K562 (cell line): Measurements from ENCODE around the gene C1QTNF6. TPM values are rescaled to one million over a fixed set of nuclear protein-coding genes. Genes with fewer than 3 reads are reported as not detected.
A peak's percentile ranks its signal among the peaks of the same experiment; 100 is the strongest.

Source experiments
- ATAC-seq: fragments of 200-7000 bp; cut with Tn5 transposase; 3 replicates; pipeline ENCODE4 v1.9.1; 2020; ENCODE audit warnings: moderate library complexity
- BruUV-seq: library from RNA; stranded (reverse); fragments of 400-500 nt; replicated peaks from 2 replicates; lab custom pipeline; 2021; lab: Mats Ljungman, UMichigan
- CTCF ChIA-PET: fragments of 300-600 bp; formaldehyde crosslinking; extraction: SDS; loops from one replicate; lab custom pipeline; 2021; ENCODE audit warnings: low intra/inter-chr PET ratio; lab: Yijun Ruan, JAX
- POLR2A ChIA-PET: fragments of 300-600, 350-650 bp; sonication (Branson Sonifier 250); formaldehyde crosslinking; extraction: SDS; loops from one replicate; lab custom pipeline; 2021; ENCODE audit warnings: antibody characterized with exemption, inconsistent platforms; lab: Yijun Ruan, JAX
- DNase-seq, 4 experiments: peaks; one replicate each; pipeline versions ENCODE4 v3.0.0 to v3.0.0-alpha.2; 2011 to 2018; ENCODE audit warnings: low spot score in 3 of 4, mixed read lengths in 3 of 4; ENCODE audit errors: extremely low read depth in 1 of 4
- FAIRE-seq: peaks from 2 replicates; lab custom pipeline; 2011; peaks lifted over from hg19 to GRCh38; lab: Jason Lieb, UNC
- H2AFZ ChIP-seq: 2 replicates; pipeline ENCODE4 v1.6.0; 2011; ENCODE audit warnings: low read depth, low read length, control low read depth, inconsistent platforms
- H3K27ac ChIP-seq: fragments of 200-600 bp; 3 replicates; pipeline ENCODE4 v1.8.0; 2011; ENCODE audit warnings: low read depth, mild to moderate bottlenecking, control low read depth, inconsistent platforms, low read length, moderate library complexity, mixed read lengths; ENCODE audit errors: extremely low read depth
- H3K27me3 ChIP-seq, 2 experiments: fragments of 300-600 bp in 1 of 2; 2 replicates in 1 of 2; 3 replicates in 1 of 2; pipeline versions ENCODE4 v1.6.0 to v1.8.0; 2011; ENCODE audit warnings: inconsistent platforms in 2 of 2, low read length in 2 of 2, mild to moderate bottlenecking in 1 of 2, mixed read lengths in 1 of 2, moderate library complexity in 1 of 2; ENCODE audit not compliant: control insufficient read depth in 2 of 2, insufficient read depth in 2 of 2
- H3K36me3 ChIP-seq: fragments of 300-600 bp; 3 replicates; pipeline ENCODE4 v1.8.0; 2011; ENCODE audit warnings: mild to moderate bottlenecking, low read length, inconsistent platforms; ENCODE audit not compliant: control insufficient read depth, insufficient read depth
- H3K4me1 ChIP-seq, 2 experiments: fragments of 200-600 bp in 1 of 2; replicated peaks in 1 of 2; 2 replicates in 1 of 2; 3 replicates in 1 of 2; pipeline versions ENCODE4 v1.5.1 to v1.8.0; 2011; ENCODE audit warnings: inconsistent platforms in 2 of 2, low read length in 2 of 2, mild to moderate bottlenecking in 1 of 2, mixed read lengths in 1 of 2, moderate library complexity in 1 of 2; ENCODE audit not compliant: control insufficient read depth in 2 of 2, insufficient read depth in 2 of 2
- H3K4me2 ChIP-seq: 2 replicates; pipeline ENCODE4 v1.6.1; 2011; ENCODE audit warnings: low read length, control low read depth, inconsistent platforms, mixed read lengths; ENCODE audit not compliant: insufficient read depth
- H3K4me3 ChIP-seq: fragments of 200-600 bp; sonication (generic), shearing (Covaris generic); 2 replicates; pipeline ENCODE4 v1.5.1; 2016; ENCODE audit warnings: control low read depth, inconsistent platforms
- H3K79me2 ChIP-seq: fragments of 200-600 bp; 3 replicates; pipeline ENCODE4 v1.8.0; 2011; ENCODE audit warnings: low read length, inconsistent platforms; ENCODE audit not compliant: control insufficient read depth, insufficient read depth
- H3K9ac ChIP-seq, 2 experiments: 2 replicates each; pipeline versions ENCODE4 v1.6.0 to v1.6.1; 2011; ENCODE audit warnings: low read depth in 2 of 2, low read length in 2 of 2, control low read depth in 1 of 2, inconsistent platforms in 1 of 2, mild to moderate bottlenecking in 1 of 2, mixed read lengths in 1 of 2; ENCODE audit not compliant: insufficient read depth in 1 of 2
- H3K9me1 ChIP-seq: one replicate; pipeline ENCODE4 v1.6.0; 2011; ENCODE audit warnings: inconsistent platforms, mild to moderate bottlenecking, low read length, moderate library complexity; ENCODE audit not compliant: control insufficient read depth, insufficient read depth
- H3K9me3 ChIP-seq: replicated peaks from 2 replicates; pipeline ENCODE4 v1.5.1; 2011; ENCODE audit warnings: low read depth, low read length, inconsistent platforms; ENCODE audit not compliant: control insufficient read depth, insufficient read depth
- H4K20me1 ChIP-seq: replicated peaks from 2 replicates; pipeline ENCODE4 v1.6.1; 2011; ENCODE audit warnings: low read length, inconsistent platforms, mixed read lengths; ENCODE audit not compliant: control insufficient read depth, insufficient read depth
- ARHGAP35 ChIP-seq: fragments of 450-650 bp; IDR thresholded peaks from 2 replicates; pipeline ENCODE4 v1.6.1; 2018; ENCODE audit not compliant: partially characterized antibody
- ARID2 ChIP-seq: fragments of 450-650 bp; IDR thresholded peaks from 2 replicates; pipeline ENCODE4 v1.6.1; 2017; ENCODE audit warnings: antibody characterized with exemption, mild to moderate bottlenecking
- ATF6 ChIP-seq: sonication (generic); formaldehyde crosslinking; IDR thresholded peaks from 2 replicates; pipeline ENCODE4 v1.4.0; 2020; ENCODE audit warnings: mild to moderate bottlenecking, missing genetic modification reagents
- CC2D1A ChIP-seq: fragments of 450-650 bp; IDR thresholded peaks from 2 replicates; pipeline ENCODE4 v1.6.1; 2017; ENCODE audit warnings: mild to moderate bottlenecking
- CHD1 ChIP-seq: fragments of 200-600 bp; sonication (generic); IDR thresholded peaks from one replicate; pipeline ENCODE4 v1.6.1; 2012; ENCODE audit warnings: mild to moderate bottlenecking, moderate library complexity, low read length, inconsistent platforms
- CREBBP ChIP-seq: IDR thresholded peaks from one replicate; pipeline ENCODE4 v1.6.1; 2012; ENCODE audit warnings: low read depth, mild to moderate bottlenecking, control low read depth, inconsistent platforms, low read length
- GABPB2 ChIP-seq: fragments of 250-450 bp; sonication (Bioruptor Pico); conservative IDR thresholded peaks from 2 replicates; pipeline ENCODE4 v1.5.1; 2021; ENCODE audit warnings: mild to moderate bottlenecking
- GATAD2A ChIP-seq: fragments of 450-650 bp; IDR thresholded peaks from 2 replicates; pipeline ENCODE4 v1.6.1; 2017
- HDAC8 ChIP-seq: fragments of 450-650 bp; IDR thresholded peaks from 2 replicates; pipeline ENCODE4 v1.6.1; 2016; ENCODE audit warnings: mild to moderate bottlenecking, missing genetic modification characterization, moderate library complexity, missing compliant biosample characterization
- MYC ChIP-seq, 2 experiments: fragments of 250-450 bp in 1 of 2; sonication (Bioruptor Pico) in 1 of 2; IDR thresholded peaks; 2 replicates each; pipeline versions ENCODE4 v1.5.1 to v1.6.1; 2012 to 2021; ENCODE audit warnings: low read depth in 2 of 2, borderline replicate concordance in 1 of 2, improper control_type of control experiment in 1 of 2, low read length in 1 of 2, mild to moderate bottlenecking in 1 of 2, moderate library complexity in 1 of 2
- RBM17 ChIP-seq: fragments of 200-400 bp; formaldehyde crosslinking; IDR thresholded peaks from 2 replicates; pipeline ENCODE4 v1.6.1; 2017; ENCODE audit warnings: low read depth, mild to moderate bottlenecking, low read length, borderline replicate concordance
- U2AF2 ChIP-seq: fragments of 200-400 bp; formaldehyde crosslinking; optimal IDR thresholded peaks from 2 replicates; pipeline ENCODE3; 2017; ENCODE audit warnings: low read depth, mild to moderate bottlenecking, low read length
- USF1 ChIP-seq: sonication (generic); formaldehyde crosslinking; IDR thresholded peaks from 2 replicates; pipeline ENCODE4 v1.9.0; 2022; ENCODE audit warnings: mild to moderate bottlenecking, missing genetic modification reagents
- ZNF274 ChIP-seq: IDR thresholded peaks from 2 replicates; pipeline ENCODE4 v1.6.1; 2011; ENCODE audit warnings: low read depth, mild to moderate bottlenecking, low read length, moderate library complexity, borderline replicate concordance
- ZNF583 ChIP-seq: fragments of 250-450 bp; sonication (Bioruptor Pico); IDR thresholded peaks from 2 replicates; pipeline ENCODE4 v1.4.0; 2020
- WGBS: fragments of 100-300 bp; shearing (Covaris generic); methylation state at CpG from one replicate; pipeline ENCODE4 v1.1.6; 2016; ENCODE audit warnings: low coverage, mixed read lengths; ENCODE audit not compliant: insufficient coverage; ENCODE audit errors: missing lambda C conversion rate; 5-methylcytosine and 5-hydroxymethylcytosine counted together
- in situ Hi-C: fragments of 300-500 bp; cut with MboI; formaldehyde crosslinking; loops from 4 replicates; pipeline ENCODE4 v1.15.0; 2018; ENCODE audit warnings: inconsistent platforms, mixed read lengths
- intact Hi-C: fragments of 100-400 bp; cut with micrococcal nuclease; formaldehyde crosslinking; loops from 2 replicates; pipeline ENCODE4 v1.14.2; 2022
- polyA plus RNA-seq, 8 experiments: library from polyadenylated mRNA; depleted of rRNA in 4 of 8; stranded (reverse) in 5 of 8; unstranded in 3 of 8; fragments of >200 nt; fragmentation: Nextera tagmentation in 2 of 8; fragmentation: Illumina TruSeq in 1 of 8; extraction: Ambion mirVana in 2 of 8; extraction: Trizol in 1 of 8; gene quantifications; 2 replicates each; pipeline versions ENCODE4 v1.2.1 to v1.2.3, GENCODE V29; 2011 to 2014; ENCODE audit warnings: inconsistent platforms in 1 of 8, missing spikeins in 1 of 8
- total RNA-seq, 7 experiments: library from RNA; depleted of rRNA in 6 of 7; stranded (reverse); fragments of >200 nt in 6 of 7; fragmentation: Illumina TruSeq in 2 of 7; extraction: Trizol in 2 of 7; gene quantifications; 2 replicates each; pipeline versions ENCODE4 v1.2.1 to v1.2.3, GENCODE V29; 2011 to 2021; ENCODE audit warnings: low replicate concordance in 1 of 7

Gene C1QTNF6
- total and polyA plus RNA-seq, 9 of the 15 experiments (the other 6 are each of a cell fraction or from before 2014, with no cell fraction given), result 0.18 to 0.92 (median 0.55) TPM

- TF ChIP-seq USF1 (CRISPR knock-in tag), result no peak
- TF ChIP-seq ZNF583 (CRISPR knock-in tag), result no peak
- TF ChIP-seq, all 486 proteins: peak for 0
Measured at GRCh38 chr22:37135023-37135422, 53.0 kb downstream of the C1QTNF6 start (continued).

DNA sequence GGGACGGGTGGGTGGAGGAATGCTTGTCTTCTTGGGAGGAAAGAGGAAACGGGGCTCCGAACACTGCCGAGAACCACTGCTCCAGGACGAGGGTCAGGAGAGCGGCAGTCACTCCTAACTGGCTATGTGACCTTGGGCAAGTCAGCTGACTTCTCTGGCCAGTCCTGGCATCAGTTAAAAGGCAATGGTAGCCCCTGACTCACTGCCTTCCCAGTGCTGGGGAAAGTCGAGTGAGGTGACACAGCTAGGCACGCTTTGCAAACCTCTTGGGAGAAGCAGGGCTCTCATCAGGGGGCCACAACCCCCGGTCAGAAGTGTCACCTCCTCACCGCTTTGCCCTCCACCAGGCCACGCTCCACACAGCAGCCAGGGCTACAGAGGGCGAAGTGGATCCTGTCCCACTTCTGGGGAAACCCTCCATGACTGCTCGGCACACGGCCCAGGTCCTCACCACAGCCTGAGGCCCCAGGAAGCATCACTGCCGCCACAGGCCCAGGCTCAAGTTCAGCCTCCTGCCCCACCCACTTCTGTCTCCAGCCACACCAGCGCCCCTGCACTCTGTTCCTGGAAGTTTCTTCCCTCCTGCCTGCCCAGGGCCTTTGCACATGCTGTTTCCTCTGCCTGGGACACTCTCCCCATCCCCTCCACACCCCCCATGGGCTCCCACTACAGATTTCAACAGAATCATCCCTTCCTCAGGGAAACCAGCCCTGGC lies 54.6 kb downstream of the C1QTNF6 start:
- Histone ChIP-seq H3K79me2 (no peaks in the 10 kb centered on the region), H3K27ac (no peak overlapping the region), H3K4me1 (peaks cover 0 to 6% of the 10 kb centered on the region in 2 experiments; a peak in 3 of 5 replicates), H3K4me2 (no peak overlapping the region), H2AFZ (no peak overlapping the region), H3K36me3 (no peaks in the 10 kb centered on the region), H3K4me3 (no peak overlapping the region), H3K27me3 (peaks cover 0 to 30% of the 10 kb centered on the region in 2 experiments; a peak in 2 of 5 replicates), H3K9me3 (no peaks in the 10 kb centered on the region), H4K20me1 (no peaks in the 10 kb centered on the region), H3K9ac (no peak overlapping the region), H3K9me1 (no peaks in the 10 kb centered on the region)
- intact Hi-C loops (no loop called here), in situ Hi-C loops (no loop called here)
- ATAC-seq, result peak; percentile 69
- WGBS, result 23% methylated on average over 11 of the region's 16 CpGs
- FAIRE-seq, result no peak
- CTCF ChIA-PET, result no interaction called here
- DNase-seq, result peak in 2 of 4 experiments; percentile 28 to 29
- POLR2A ChIA-PET, result no interaction called here
- TF ChIP-seq CC2D1A, result no peak
- TF ChIP-seq GABPB2 (CRISPR knock-in tag), result no peak
- no peak for TF ChIP-seq U2AF2
- TF ChIP-seq HDAC8, result no peak
- TF ChIP-seq RBM17, result no peak
- TF ChIP-seq MYC (IDR thresholded peaks at IDR 0.05; ENCODE audit: low read depth, low read length), result no peak
- TF ChIP-seq MYC (CRISPR knock-in tag; IDR thresholded peaks at IDR 0.05; ENCODE audit: borderline replicate concordance, low read depth), result no peak
- TF ChIP-seq ARID2, result no peak
- no peak for TF ChIP-seq CHD1
- TF ChIP-seq CREBBP, result no peak
- no peak for TF ChIP-seq GATAD2A
- TF ChIP-seq ARHGAP35, result no peak
- TF ChIP-seq ZNF274, result no peak
- no peak for TF ChIP-seq ATF6 (CRISPR knock-in tag)
- BruUV-seq, result no TSS peak
